ENCODE results near the gene DPRX.

DNA sequence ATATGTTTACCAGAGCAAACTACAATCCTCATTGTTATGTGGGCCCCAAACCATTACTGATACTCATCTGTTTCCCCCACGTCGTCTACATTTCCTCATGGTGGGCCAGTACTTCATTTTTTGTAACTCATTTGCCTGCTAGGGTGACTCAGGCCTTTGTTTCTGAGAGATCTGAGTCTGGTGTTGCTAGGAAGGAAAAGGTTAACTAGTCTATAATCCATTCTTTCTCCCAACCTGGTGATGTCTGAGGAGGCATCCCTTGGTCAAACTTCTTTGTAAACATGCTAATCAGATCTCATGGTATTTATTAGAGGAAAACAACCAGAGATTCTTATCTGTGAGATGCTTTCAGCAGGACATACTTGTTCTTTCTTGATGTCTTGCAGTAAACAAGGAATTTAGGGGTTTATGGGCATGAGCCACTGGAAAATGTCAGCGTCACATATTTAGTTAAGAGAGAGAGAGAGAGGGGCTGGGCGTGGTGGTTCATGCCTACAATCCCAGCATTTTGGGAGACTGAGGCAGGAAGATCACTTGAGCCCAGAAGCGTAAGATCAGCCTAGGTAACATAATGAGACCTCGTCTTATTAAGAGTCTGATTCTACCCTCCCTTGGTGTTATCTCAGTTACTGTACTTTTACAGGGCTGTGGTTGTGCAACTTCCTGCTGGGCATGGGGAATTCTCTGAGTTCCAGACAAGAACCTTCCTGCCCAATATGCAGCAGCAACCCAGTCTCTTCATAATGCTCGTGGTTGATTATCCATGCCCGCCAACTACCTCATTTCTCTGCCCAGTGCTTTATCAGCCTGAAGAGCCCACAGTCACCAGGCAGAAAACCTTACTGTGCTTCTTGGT, 9.7 kb upstream of the DPRX start:
- TF ChIP-seq CTCF (conservative IDR thresholded peaks at IDR 0.05; ENCODE audit: low read depth, low read length) (no peak), EZH2 (IDR thresholded peaks at IDR 0.05; ENCODE audit: low read length, unreplicated experiment) (no peak)

Data from PC-3 (cell line).